ENCODE data around the gene SLC2A1. TPM values are rescaled to one million over a fixed set of nuclear protein-coding genes. Genes with fewer than 3 reads are reported as not detected.
A peak's percentile ranks its signal among the peaks of the same experiment; 100 is the strongest.

The SLC2A1 gene
- total and polyA plus RNA-seq, 2 of the 13 experiments (the other 11 are each of a cell fraction or from before 2014, with no cell fraction given), result 125 to 423 TPM

- H3K9ac ChIP-seq (ENCODE audit: insufficient read depth, low read depth, low read length), result no peak overlapping the region; the same call in 1 of the 2 replicates
- H4K20me1 ChIP-seq (ENCODE audit: insufficient read depth, low read length), result peaks cover 99% of the 10 kb centered on the region
- H3K4me1 ChIP-seq (ENCODE audit: insufficient read depth, low read length), result peaks cover 100% of the 10 kb centered on the region
- H3K27me3 ChIP-seq (ENCODE audit: control insufficient read depth in 1 of 2, insufficient read depth in 2 of 2, low read length in 2 of 2), result no peaks in the 10 kb centered on the region
- TF ChIP-seq ARHGAP35 (CRISPR knock-in tag; IDR thresholded peaks at IDR 0.05; ENCODE audit: borderline replicate concordance) (no peak), POLR2G (IDR thresholded peaks at IDR 0.05; ENCODE audit: low read depth, low read length) (0 out of 2 replicates have a peak, but pooled peaks have one; percentile 35), ARNT (IDR thresholded peaks at IDR 0.05) (no peak), RFXAP (CRISPR knock-in tag; IDR thresholded peaks at IDR 0.05; ENCODE audit: borderline replicate concordance) (no peak), ZBTB40 (IDR thresholded peaks at IDR 0.05) (no peak), ZBTB40 (CRISPR knock-in tag; IDR thresholded peaks at IDR 0.05) (peak; percentile 70)
- TSS peak; percentile 10 for BruUV-seq (replicated peaks)
- no peaks in the 10 kb centered on the region for H3K9me3 ChIP-seq (ENCODE audit: low read length)
- FAIRE-seq, result no peak
- in situ Hi-C loops (cut with HindIII; ENCODE audit: extremely low pct_ligation_motif_present, low pct_unique_long_range_greater_than_20kb), result no loop called here
- intact Hi-C loops (cut with micrococcal nuclease; ENCODE audit: unreplicated experiment), result loop anchor here (10.0 kb wide), 1 partner anchor 55 kb away; no protein-coding TSS in a partner anchor
- no peak overlapping the region for H3K27ac ChIP-seq (ENCODE audit: extremely low read length, insufficient read depth, low read length)
- H3K4me2 ChIP-seq (ENCODE audit: low read depth, low read length), result peak overlapping the region; percentile 40
- no peak for DNase-seq (ENCODE audit: low spot score)
- 84% methylated on average over 5 of the region's 5 CpGs for WGBS (ENCODE audit: low lambda C conversion rate)
- no peak for ATAC-seq
- H2AFZ ChIP-seq (ENCODE audit: low read length), result no peak overlapping the region
- peaks cover 95% of the 10 kb centered on the region for H3K79me2 ChIP-seq (ENCODE audit: insufficient read depth, low read length)
- ChIA-PET CTCF (ENCODE audit: low intra/inter-chr PET ratio, low total read pairs) (no interaction called here), POLR2A (interaction anchor here (1.3 kb wide), 1 partner anchor 12 kb away, joined by 3 read pairs; no protein-coding TSS in a partner anchor)
- peak overlapping the region in 1 of 3 experiments; percentile 35; a peak in 2 of 6 replicates for H3K4me3 ChIP-seq (replicated peaks in 1 of 3; ENCODE audit: insufficient read depth in 1 of 3, low read depth in 2 of 3, low read length in 3 of 3)
- H3K36me3 ChIP-seq (replicated peaks in 1 of 2; ENCODE audit: control insufficient read depth in 1 of 2, insufficient read depth in 2 of 2, low read length in 2 of 2), result peaks cover 43 to 83% of the 10 kb centered on the region in 2 experiments
Measured at GRCh38 chr1:42950116-42950481, 8.6 kb downstream of the SLC2A1 start.
